ENCODE measurements around the gene SLC30A9. TPM values are rescaled to one million over a fixed set of nuclear protein-coding genes. Genes with fewer than 3 reads are reported as not detected.

The SLC30A9 gene
- total RNA-seq, 2 donors from 2014 or later = 43.5 to 63.3 TPM

GRCh38 chr4:42070463-42070862 is 80.1 kb downstream of the SLC30A9 start:
- no peak overlapping the region for H3K4me3 ChIP-seq
- no peaks in the 10 kb centered on the region for H3K27me3 ChIP-seq
- TF ChIP-seq POLR2A (IDR thresholded peaks at IDR 0.05) (no peak), CTCF (IDR thresholded peaks at IDR 0.05) (no peak)
- no peak for ATAC-seq
- no peaks in the 10 kb centered on the region for H3K9me3 ChIP-seq
- no peak overlapping the region for H3K27ac ChIP-seq
- H3K4me1 ChIP-seq = no peaks in the 10 kb centered on the region
- peaks cover 0 to 6% of the 10 kb centered on the region in 2 donors for H3K36me3 ChIP-seq (replicated peaks in 1 of 2; ENCODE audit: insufficient read depth in 1 of 2, low read depth in 2 of 2)
- DNase-seq = no peak
- WGBS, 2 donors = 91 to 92% methylated on average over 4 of the region's 4 CpGs
- intact Hi-C loops (cut with DNase I) = no loop called here

GRCh38 chr4:42074294-42074693 is 84.0 kb downstream of the SLC30A9 start:
- WGBS, 2 donors = 96 to 100% methylated on average over 1 of the region's 1 CpG
- TF ChIP-seq CTCF (IDR thresholded peaks at IDR 0.05) = no peak
- TF ChIP-seq POLR2A (IDR thresholded peaks at IDR 0.05) = no peak
- no peak for ATAC-seq
- Histone ChIP-seq H3K27ac (no peak overlapping the region), H3K9me3 (no peaks in the 10 kb centered on the region), H3K36me3 (replicated peaks in 1 of 2; ENCODE audit: insufficient read depth in 1 of 2, low read depth in 2 of 2) (peaks cover 6 to 8% of the 10 kb centered on the region in 2 donors), H3K4me3 (no peak overlapping the region), H3K27me3 (no peaks in the 10 kb centered on the region), H3K4me1 (no peaks in the 10 kb centered on the region)
- intact Hi-C loops (cut with DNase I) = no loop called here
- DNase-seq = no peak

GRCh38 chr4:42078184-42078801 is 88.0 kb downstream of the SLC30A9 start:
- no peak overlapping the region for H3K27ac ChIP-seq
- H3K9me3 ChIP-seq = no peaks in the 10 kb centered on the region
- H3K4me1 ChIP-seq = no peaks in the 10 kb centered on the region
- H3K36me3 ChIP-seq (replicated peaks in 1 of 2; ENCODE audit: insufficient read depth in 1 of 2, low read depth in 2 of 2) = peaks cover 4 to 6% of the 10 kb centered on the region in 2 donors
- no peak for DNase-seq
- no peaks in the 10 kb centered on the region for H3K27me3 ChIP-seq
- no peak for ATAC-seq
- TF ChIP-seq POLR2A (IDR thresholded peaks at IDR 0.05) (no peak), CTCF (IDR thresholded peaks at IDR 0.05) (no peak)
- intact Hi-C loops (cut with DNase I) = no loop called here
- H3K4me3 ChIP-seq = no peak overlapping the region

GRCh38 chr4:42080306-42080705 is 90.0 kb downstream of the SLC30A9 start:
- ATAC-seq (no peak), DNase-seq (no peak)
- no peak for TF ChIP-seq CTCF (IDR thresholded peaks at IDR 0.05)
- TF ChIP-seq POLR2A (IDR thresholded peaks at IDR 0.05) = no peak
- peaks cover 4 to 6% of the 10 kb centered on the region in 2 donors for H3K36me3 ChIP-seq (replicated peaks in 1 of 2; ENCODE audit: insufficient read depth in 1 of 2, low read depth in 2 of 2)
- H3K4me1 ChIP-seq = no peaks in the 10 kb centered on the region
- H3K9me3 ChIP-seq = no peaks in the 10 kb centered on the region
- no peaks in the 10 kb centered on the region for H3K27me3 ChIP-seq
- intact Hi-C loops (cut with DNase I) = no loop called here
- no peak overlapping the region for H3K27ac ChIP-seq
- 98% methylated on average over 3 of the region's 3 CpGs for WGBS, 2 donors
- H3K4me3 ChIP-seq = no peak overlapping the region

- Histone ChIP-seq H3K9me3 (no peaks in the 10 kb centered on the region), H3K27ac (no peak overlapping the region), H3K4me3 (no peak overlapping the region), H3K36me3 (replicated peaks in 1 of 2; ENCODE audit: insufficient read depth in 1 of 2, low read depth in 2 of 2) (no peaks in the 10 kb centered on the region), H3K27me3 (no peaks in the 10 kb centered on the region), H3K4me1 (no peaks in the 10 kb centered on the region)
- 92 to 94% methylated on average over 1 of the region's 1 CpG for WGBS, 2 donors
- intact Hi-C loops (cut with DNase I) = no loop called here
- DNase-seq (no peak), ATAC-seq (no peak)
- TF ChIP-seq POLR2A (IDR thresholded peaks at IDR 0.05) = no peak
- TF ChIP-seq CTCF (IDR thresholded peaks at IDR 0.05) = no peak
These were observed 93.5 kb downstream of the SLC30A9 start for GRCh38 chr4:42083816-42084215.
